Karpas-422 (cell line): ENCODE results near the gene OR10A7. TPM values are rescaled to one million over a fixed set of nuclear protein-coding genes. Genes with fewer than 3 reads are reported as not detected.

Experiments used
- DNase-seq: peaks from one replicate; pipeline ENCODE4 v3.0.0-alpha.2; 2015
- H2AFZ ChIP-seq: fragments of 200-600 bp; sonication (generic); 2 replicates; pipeline ENCODE4 v1.6.1; 2014; ENCODE audit warnings: antibody characterized with exemption, low read length, mixed read lengths
- H3K27ac ChIP-seq: fragments of 200-600 bp; sonication (generic); 2 replicates; pipeline ENCODE4 v1.5.1; 2014; ENCODE audit warnings: mild to moderate bottlenecking, low read length, moderate library complexity
- H3K27me3 ChIP-seq: fragments of 200-600 bp; sonication (generic); 2 replicates; pipeline ENCODE4 v1.6.1; 2014; ENCODE audit warnings: low read length, mixed read lengths
- H3K36me3 ChIP-seq: fragments of 200-600 bp; sonication (generic); 2 replicates; pipeline ENCODE4 v1.6.1; 2014; ENCODE audit warnings: low read length, mixed read lengths; ENCODE audit not compliant: insufficient read depth
- H3K4me1 ChIP-seq: fragments of 200-600 bp; sonication (generic); 2 replicates; pipeline ENCODE4 v1.6.1; 2014; ENCODE audit warnings: mild to moderate bottlenecking, low read length, mixed read lengths
- H3K4me2 ChIP-seq: fragments of 200-600 bp; sonication (generic); 2 replicates; pipeline ENCODE4 v1.6.1; 2014; ENCODE audit warnings: low read length, low read depth, mild to moderate bottlenecking; ENCODE audit not compliant: poor library complexity, severe bottlenecking
- H3K4me3 ChIP-seq: fragments of 200-600 bp; sonication (generic); 2 replicates; pipeline ENCODE4 v1.5.1; 2014; ENCODE audit warnings: mild to moderate bottlenecking, antibody characterized with exemption, low read length, mixed read lengths
- H3K79me2 ChIP-seq: fragments of 200-600 bp; sonication (generic); 2 replicates; pipeline ENCODE4 v1.6.1; 2014; ENCODE audit warnings: mild to moderate bottlenecking, low read length, mixed read lengths
- H3K9ac ChIP-seq: fragments of 200-600 bp; sonication (generic); 2 replicates; pipeline ENCODE4 v1.6.0; 2014; ENCODE audit warnings: low read length
- H3K9me2 ChIP-seq: fragments of 200-600 bp; sonication (generic), shearing (Covaris generic); replicated peaks from 2 replicates; pipeline ENCODE4 v1.6.0; 2014; ENCODE audit warnings: mild to moderate bottlenecking, low read length, moderate library complexity; ENCODE audit not compliant: insufficient read depth
- H3K9me3 ChIP-seq: fragments of 300-700, 200-600 bp; sonication (generic); 2 replicates; pipeline ENCODE4 v1.6.1; 2014; ENCODE audit warnings: low read length, mixed read lengths
- H4K20me1 ChIP-seq: fragments of 200-600 bp; sonication (generic); 2 replicates; pipeline ENCODE4 v1.6.1; 2014; ENCODE audit warnings: mild to moderate bottlenecking, antibody characterized with exemption, low read length, low read depth; ENCODE audit not compliant: insufficient read depth
- total RNA-seq: library from RNA; depleted of rRNA; stranded (reverse); fragments of >200 nt; shearing (Covaris generic); gene quantifications from 2 replicates; pipeline ENCODE4 v1.2.3, GENCODE V29; 2014; ENCODE audit warnings: low replicate concordance

Gene OR10A7
- total RNA-seq, 1 experiment from 2014 or later: not detected

DNA sequence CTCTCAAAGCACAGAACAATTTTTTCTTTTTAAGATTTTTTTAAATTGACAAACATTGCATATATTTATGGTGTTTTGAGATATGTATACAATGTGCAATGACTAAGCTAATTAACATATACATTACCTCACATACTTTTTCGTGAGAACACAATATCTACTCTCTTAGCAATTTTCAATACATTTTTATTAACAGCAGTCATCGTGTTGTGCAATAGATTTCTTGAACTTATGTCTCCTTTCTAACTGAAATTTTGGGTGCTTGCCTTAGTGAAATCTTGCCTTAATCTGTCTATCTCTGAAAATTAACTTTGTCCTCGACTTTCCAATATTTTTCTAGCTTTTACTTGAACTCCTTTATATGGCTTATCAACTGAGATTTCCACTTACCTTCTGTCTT lies 6.8 kb downstream of the OR10A7 start:
- Histone ChIP-seq H3K79me2 (no peaks in the 10 kb centered on the region), H3K27ac (no peak overlapping the region), H2AFZ (no peak overlapping the region), H3K36me3 (no peaks in the 10 kb centered on the region), H3K27me3 (no peaks in the 10 kb centered on the region), H3K4me1 (no peaks in the 10 kb centered on the region), H3K9me2 (no peaks in the 10 kb centered on the region), H3K9ac (no peak overlapping the region), H3K9me3 (no peaks in the 10 kb centered on the region), H3K4me2 (no peak overlapping the region), H3K4me3 (no peak overlapping the region), H4K20me1 (no peaks in the 10 kb centered on the region)
- DNase-seq: no peak

DNA sequence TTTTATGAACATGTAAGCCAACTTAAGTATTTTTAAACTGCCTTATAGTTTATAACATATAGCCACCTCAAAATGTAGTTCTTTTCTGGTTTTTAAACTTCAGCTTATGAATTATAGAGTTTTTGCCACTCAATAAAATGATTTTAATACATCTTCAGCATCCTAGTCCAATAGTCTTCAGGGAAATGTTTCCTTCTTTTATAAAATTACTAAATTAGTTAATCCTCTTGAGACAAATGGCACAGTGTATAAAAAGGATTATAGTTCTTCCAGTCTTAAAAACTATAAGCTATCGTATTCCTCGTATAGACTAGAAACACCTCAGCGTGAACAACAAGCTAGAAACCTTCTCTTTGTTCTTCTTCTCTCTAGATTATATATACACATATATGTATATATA lies 23.5 kb downstream of the OR10A7 start, which contains the start of gene OR6C74:
Gene OR6C74 (plus strand): TSS at position 301 of the 400 bp plus-strand sequence. CDS start 2,679 bp downstream, outside the sequence.
- no peaks in the 10 kb centered on the region for H3K27me3 ChIP-seq
- no peak within 1 kb of the TSS for H3K4me2 ChIP-seq
- no peak for DNase-seq
- H3K4me1 ChIP-seq: no peaks in the 10 kb centered on the region
- no peaks in the 10 kb centered on the region for H3K9me3 ChIP-seq
- no peak within 1 kb of the TSS for H2AFZ ChIP-seq
- no peaks in the 10 kb centered on the region for H3K36me3 ChIP-seq
- no peaks in the 10 kb centered on the region for H4K20me1 ChIP-seq
- H3K9me2 ChIP-seq: no peaks in the 10 kb centered on the region
- H3K79me2 ChIP-seq: no peaks in the 10 kb centered on the region
- no peak within 1 kb of the TSS for H3K27ac ChIP-seq
- H3K9ac ChIP-seq: no peak within 1 kb of the TSS
- H3K4me3 ChIP-seq: no peak within 1 kb of the TSS

DNA sequence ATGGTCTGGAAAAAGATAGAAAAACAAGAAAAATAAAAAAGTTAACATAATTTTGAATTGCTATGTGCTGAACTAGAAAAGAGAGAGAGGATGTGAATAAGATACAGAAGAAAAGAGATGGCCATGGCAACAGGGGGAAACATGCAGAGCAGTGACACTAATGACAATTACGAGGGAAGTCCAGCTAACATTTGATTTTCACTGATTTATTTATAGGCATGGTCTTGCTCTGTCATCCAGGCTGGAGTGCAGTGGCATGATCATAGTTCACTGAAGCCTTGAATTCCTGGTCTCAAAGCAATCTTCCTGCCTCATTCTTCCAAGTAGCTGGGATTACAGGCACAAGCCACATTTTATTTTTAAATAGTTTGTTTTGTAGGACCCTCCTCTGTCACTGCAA lies 25.3 kb downstream of the OR10A7 start:
- Histone ChIP-seq H4K20me1 (no peaks in the 10 kb centered on the region), H3K9ac (no peak overlapping the region)

DNA sequence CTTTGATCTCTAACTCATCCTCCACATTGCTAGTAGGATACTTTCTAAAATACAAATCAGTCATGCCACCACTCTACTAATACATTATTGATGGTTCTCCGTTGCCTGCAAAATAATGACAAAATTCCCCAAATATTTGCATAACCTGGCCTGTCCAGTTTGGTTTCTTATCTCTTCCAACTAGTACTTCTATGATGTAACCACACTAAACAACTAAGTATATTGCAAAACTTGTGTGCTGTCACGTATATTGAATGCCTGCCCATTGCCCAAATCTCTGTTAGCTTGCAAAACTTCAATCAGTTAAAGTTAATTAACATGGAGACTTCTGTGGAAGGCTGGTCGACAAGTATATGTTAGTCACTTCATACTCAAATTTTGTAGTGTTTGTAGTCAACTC lies 30.1 kb downstream of the OR10A7 start:
- H2AFZ ChIP-seq: no peak overlapping the region

More for the DNA sequence above, 25.3 kb downstream of the OR10A7 start:
- no peaks in the 10 kb centered on the region for H3K4me1 ChIP-seq
- no peaks in the 10 kb centered on the region for H3K27me3 ChIP-seq
- H3K36me3 ChIP-seq: no peaks in the 10 kb centered on the region
- no peak overlapping the region for H2AFZ ChIP-seq
- H3K27ac ChIP-seq: no peak overlapping the region
- no peaks in the 10 kb centered on the region for H3K79me2 ChIP-seq
- H3K9me3 ChIP-seq: no peaks in the 10 kb centered on the region
- no peak for DNase-seq
- no peak overlapping the region for H3K4me3 ChIP-seq
- no peaks in the 10 kb centered on the region for H3K9me2 ChIP-seq
- no peak overlapping the region for H3K4me2 ChIP-seq

DNA sequence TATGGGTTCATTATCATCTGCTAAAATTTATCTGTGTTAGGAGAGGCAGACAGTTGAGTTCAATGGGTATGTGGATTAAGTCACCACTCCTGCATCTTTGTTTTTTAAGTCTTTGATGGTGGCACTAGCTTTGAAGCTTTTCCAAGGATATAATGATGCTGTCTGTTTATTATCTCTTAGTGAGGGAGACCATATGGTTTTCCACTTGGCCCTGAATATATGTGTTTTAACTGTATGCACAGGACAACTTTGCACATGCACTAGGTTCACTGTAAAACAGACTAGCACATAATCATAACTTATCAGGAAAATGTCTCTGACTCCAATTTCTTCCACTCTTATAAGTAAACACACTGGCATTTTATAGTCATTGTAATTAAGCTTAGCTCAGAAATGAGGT lies 32.5 kb downstream of the OR10A7 start:
- H4K20me1 ChIP-seq: no peaks in the 10 kb centered on the region
- no peaks in the 10 kb centered on the region for H3K9me3 ChIP-seq
- H3K9ac ChIP-seq: no peak overlapping the region
- no peaks in the 10 kb centered on the region for H3K36me3 ChIP-seq
- H3K4me3 ChIP-seq: no peak overlapping the region
- H3K27me3 ChIP-seq: no peaks in the 10 kb centered on the region
- no peaks in the 10 kb centered on the region for H3K79me2 ChIP-seq
- H3K4me2 ChIP-seq: no peak overlapping the region
- no peak overlapping the region for H3K27ac ChIP-seq
- no peaks in the 10 kb centered on the region for H3K9me2 ChIP-seq
- no peak for DNase-seq
- no peak overlapping the region for H2AFZ ChIP-seq
- no peaks in the 10 kb centered on the region for H3K4me1 ChIP-seq

More for the DNA sequence above, 30.1 kb downstream of the OR10A7 start:
- Histone ChIP-seq H3K9me3 (no peaks in the 10 kb centered on the region), H3K4me1 (no peaks in the 10 kb centered on the region), H3K79me2 (no peaks in the 10 kb centered on the region), H3K4me2 (no peak overlapping the region), H3K36me3 (no peaks in the 10 kb centered on the region), H3K27ac (no peak overlapping the region), H3K9ac (no peak overlapping the region), H3K27me3 (no peaks in the 10 kb centered on the region), H4K20me1 (no peaks in the 10 kb centered on the region), H3K9me2 (no peaks in the 10 kb centered on the region), H3K4me3 (no peak overlapping the region)
- no peak for DNase-seq

DNA sequence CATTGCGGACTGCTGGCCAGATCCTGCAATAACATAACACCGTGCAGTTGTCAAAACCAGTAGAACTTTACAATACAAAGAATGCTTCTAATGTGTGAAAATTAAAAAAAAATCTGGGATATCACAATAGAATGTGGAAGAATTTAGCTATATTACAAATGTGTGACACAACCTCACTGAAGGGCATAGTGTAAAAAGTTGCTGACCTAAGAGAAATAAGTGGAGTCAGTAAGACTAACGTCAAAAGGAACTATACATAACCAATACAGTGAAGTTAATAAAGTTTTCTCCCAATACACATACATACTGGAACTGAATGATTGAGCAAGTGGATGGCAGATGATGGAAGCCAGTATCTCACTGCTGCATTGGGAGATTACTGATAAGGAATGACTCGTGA lies 36.0 kb downstream of the OR10A7 start:
- no peak overlapping the region for H3K27ac ChIP-seq
- H3K9me3 ChIP-seq: no peaks in the 10 kb centered on the region
- no peak for DNase-seq
- H3K79me2 ChIP-seq: no peaks in the 10 kb centered on the region
- H4K20me1 ChIP-seq: no peaks in the 10 kb centered on the region
- H3K9me2 ChIP-seq: no peaks in the 10 kb centered on the region
- no peak overlapping the region for H3K4me2 ChIP-seq
- H2AFZ ChIP-seq: no peak overlapping the region
- no peaks in the 10 kb centered on the region for H3K27me3 ChIP-seq
- no peak overlapping the region for H3K4me3 ChIP-seq
- H3K4me1 ChIP-seq: no peaks in the 10 kb centered on the region
- no peaks in the 10 kb centered on the region for H3K36me3 ChIP-seq
- H3K9ac ChIP-seq: no peak overlapping the region

DNA sequence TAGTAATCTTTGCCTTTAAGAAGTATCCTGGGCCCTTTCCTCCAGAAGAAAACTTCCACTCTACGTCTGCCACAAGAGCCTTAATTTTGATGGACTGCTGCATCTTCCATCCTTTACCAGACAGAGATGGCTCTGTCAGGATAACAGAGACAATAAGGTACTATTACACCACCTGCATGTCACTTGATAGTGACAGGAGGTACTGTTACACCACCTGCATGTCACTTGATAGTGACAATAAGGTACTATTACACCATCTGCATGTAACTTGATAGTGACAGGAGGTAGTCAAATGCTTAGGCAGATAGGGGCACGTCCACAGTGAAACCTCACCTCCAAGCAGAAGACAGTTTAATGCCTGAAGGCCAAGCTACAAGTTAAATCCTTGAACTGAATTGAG lies 37.5 kb downstream of the OR10A7 start:
- DNase-seq: no peak
- Histone ChIP-seq H3K27ac (no peak overlapping the region), H4K20me1 (no peaks in the 10 kb centered on the region), H2AFZ (no peak overlapping the region), H3K9me2 (no peaks in the 10 kb centered on the region), H3K9ac (no peak overlapping the region), H3K9me3 (no peaks in the 10 kb centered on the region), H3K36me3 (no peaks in the 10 kb centered on the region), H3K27me3 (no peaks in the 10 kb centered on the region), H3K4me1 (no peaks in the 10 kb centered on the region), H3K4me3 (no peak overlapping the region), H3K4me2 (no peak overlapping the region), H3K79me2 (no peaks in the 10 kb centered on the region)
